H1 (cell line): ENCODE measurements around the gene ANXA6. TPM values are rescaled to one million over a fixed set of nuclear protein-coding genes. Genes with fewer than 3 reads are reported as not detected.

ENCODE experiments used
- CTCF ChIA-PET: fragments of 300-600 bp; sonication (Branson Sonifier 250); formaldehyde crosslinking; loops from one replicate; lab custom pipeline; 2021; ENCODE audit not compliant: partially characterized antibody; lab: Charles Lee
- POLR2A ChIA-PET: fragments of 300-600 bp; sonication (Branson Sonifier 250); formaldehyde crosslinking; loops from one replicate; lab custom pipeline; 2021; ENCODE audit warnings: inconsistent platforms; ENCODE audit not compliant: partially characterized antibody; lab: Charles Lee
- DNase-seq, 2 experiments: peaks; one replicate each; pipeline versions ENCODE4 v3.0.0 to v3.0.0-alpha.2; 2010 to 2022; ENCODE audit warnings: low spot score in 2 of 2, low read depth in 1 of 2, mixed read lengths in 1 of 2
- FAIRE-seq: peaks from 2 replicates; lab custom pipeline; 2011; peaks lifted over from hg19 to GRCh38; lab: Jason Lieb, UNC
- H2AFZ ChIP-seq: 2 replicates; pipeline ENCODE4 v1.8.1; 2012; ENCODE audit warnings: low read length, inconsistent platforms
- H2AK5ac ChIP-seq: 2 replicates; pipeline ENCODE4 v1.6.1; 2013; ENCODE audit warnings: low read depth, low read length
- H2BK120ac ChIP-seq: replicated peaks from 2 replicates; pipeline ENCODE3; 2013; ENCODE audit warnings: low read depth, low read length, inconsistent platforms
- H2BK12ac ChIP-seq: 2 replicates; pipeline ENCODE4 v1.6.1; 2013; ENCODE audit warnings: low read depth, low read length
- H2BK15ac ChIP-seq: 2 replicates; pipeline ENCODE4 v1.6.1; 2013; ENCODE audit warnings: low read length
- H2BK20ac ChIP-seq: 2 replicates; pipeline ENCODE4 v1.6.1; 2013; ENCODE audit warnings: low read length
- H2BK5ac ChIP-seq: 2 replicates; pipeline ENCODE4 v1.6.1; 2013; ENCODE audit warnings: low read depth, low read length
- H3K14ac ChIP-seq: 2 replicates; pipeline ENCODE4 v1.6.1; 2013; ENCODE audit warnings: inconsistent platforms; ENCODE audit not compliant: insufficient read length
- H3K18ac ChIP-seq: 2 replicates; pipeline ENCODE4 v1.6.1; 2013; ENCODE audit warnings: low read length; ENCODE audit errors: extremely low read depth
- H3K23ac ChIP-seq: 2 replicates; pipeline ENCODE4 v1.6.1; 2013; ENCODE audit warnings: inconsistent platforms; ENCODE audit not compliant: insufficient read length
- H3K23me2 ChIP-seq: 2 replicates; pipeline ENCODE4 v1.6.1; 2013; ENCODE audit warnings: low read depth, low read length
- H3K27ac ChIP-seq: 2 replicates; pipeline ENCODE4 v1.6.1; 2011; ENCODE audit warnings: low read depth, low read length, inconsistent platforms
- H3K27me3 ChIP-seq, 4 experiments: replicated peaks in 1 of 4; 1 replicate in 1 of 4; 2 replicates in 3 of 4; pipeline versions ENCODE4 v1.6.1 to v1.8.1; 2011 to 2013; ENCODE audit warnings: low read length in 3 of 4, mild to moderate bottlenecking in 3 of 4, inconsistent platforms in 2 of 4, mixed read lengths in 2 of 4, moderate library complexity in 1 of 4; ENCODE audit not compliant: control insufficient read depth in 3 of 4, insufficient read depth in 3 of 4; ENCODE audit errors: extremely low read depth in 1 of 4
- H3K36me3 ChIP-seq, 4 experiments: 2 replicates each; pipeline versions ENCODE4 v1.6.1 to v1.8.1; 2011 to 2013; ENCODE audit warnings: mild to moderate bottlenecking in 4 of 4, low read length in 3 of 4, moderate library complexity in 2 of 4, control low read depth in 1 of 4, inconsistent platforms in 1 of 4; ENCODE audit not compliant: insufficient read depth in 4 of 4, control insufficient read depth in 2 of 4
- H3K4ac ChIP-seq: replicated peaks from 2 replicates; pipeline ENCODE3; 2013; ENCODE audit warnings: low read length, low read depth, mixed read lengths, inconsistent platforms; ENCODE audit not compliant: insufficient read length
- H3K4me1 ChIP-seq, 4 experiments: replicated peaks in 1 of 4; 1 replicate in 1 of 4; 2 replicates in 3 of 4; pipeline versions ENCODE4 v1.6.1 to v1.8.1; 2011 to 2013; ENCODE audit warnings: low read length in 3 of 4, inconsistent platforms in 2 of 4, mixed read lengths in 1 of 4; ENCODE audit not compliant: insufficient read depth in 4 of 4, control insufficient read depth in 3 of 4
- H3K4me2 ChIP-seq, 2 experiments: 2 replicates each; pipeline versions ENCODE4 v1.6.1 to v1.8.1; 2011 to 2013; ENCODE audit warnings: low read depth in 2 of 2, low read length in 2 of 2, control low read depth in 1 of 2, inconsistent platforms in 1 of 2, mild to moderate bottlenecking in 1 of 2; ENCODE audit not compliant: insufficient read depth in 1 of 2
- H3K4me3 ChIP-seq, 4 experiments: fragments of 200-600, 300-600 bp in 1 of 4; sonication (generic), shearing (Covaris generic), sonication (Bioruptor Twin) in 1 of 4; 2 replicates each; pipeline versions ENCODE4 v1.5.1 to v1.8.1; 2011 to 2016; ENCODE audit warnings: low read length in 4 of 4, low read depth in 3 of 4, control low read depth in 2 of 4, inconsistent platforms in 2 of 4, mild to moderate bottlenecking in 2 of 4, mixed read lengths in 1 of 4, moderate library complexity in 1 of 4; ENCODE audit not compliant: insufficient read depth in 2 of 4; ENCODE audit errors: extremely low read depth in 1 of 4
- H3K56ac ChIP-seq: replicated peaks from 2 replicates; pipeline ENCODE3; 2013; ENCODE audit warnings: low read depth, mild to moderate bottlenecking, mixed read lengths, low read length, inconsistent platforms; ENCODE audit not compliant: insufficient read length
- H3K79me1 ChIP-seq: 2 replicates; pipeline ENCODE4 v1.6.1; 2013; ENCODE audit warnings: low read depth, low read length, control low read depth
- H3K79me2 ChIP-seq, 2 experiments: 2 replicates each; pipeline versions ENCODE4 v1.6.1 to v1.8.1; 2012 to 2013; ENCODE audit warnings: low read length in 2 of 2, mild to moderate bottlenecking in 2 of 2, inconsistent platforms in 1 of 2; ENCODE audit not compliant: insufficient read depth in 2 of 2, control insufficient read depth in 1 of 2
- H3K9ac ChIP-seq, 4 experiments: replicated peaks in 1 of 4; 1 replicate in 1 of 4; 2 replicates in 3 of 4; pipeline versions ENCODE4 v1.6.1 to v1.8.1; 2011 to 2013; ENCODE audit warnings: low read depth in 3 of 4, low read length in 3 of 4, control low read depth in 2 of 4, mild to moderate bottlenecking in 2 of 4, moderate library complexity in 2 of 4, inconsistent platforms in 1 of 4; ENCODE audit errors: extremely low read depth in 1 of 4
- H3K9me3 ChIP-seq, 2 experiments: 2 replicates each; pipeline versions ENCODE4 v1.6.1 to v1.8.1; 2012 to 2013; ENCODE audit warnings: mild to moderate bottlenecking in 2 of 2, moderate library complexity in 2 of 2, control low read depth in 1 of 2, inconsistent platforms in 1 of 2, low read depth in 1 of 2, low read length in 1 of 2, mixed read lengths in 1 of 2; ENCODE audit not compliant: insufficient read depth in 2 of 2
- H4K20me1 ChIP-seq, 2 experiments: replicated peaks in 1 of 2; 2 replicates each; pipeline versions ENCODE3 to v1.8.1; 2011 to 2013; ENCODE audit warnings: inconsistent platforms in 2 of 2, low read length in 2 of 2, mild to moderate bottlenecking in 1 of 2; ENCODE audit not compliant: insufficient read depth in 2 of 2, control insufficient read depth in 1 of 2
- H4K5ac ChIP-seq: 2 replicates; pipeline ENCODE4 v1.6.1; 2013; ENCODE audit warnings: low read length, low read depth, mixed read lengths, inconsistent platforms; ENCODE audit not compliant: insufficient read length
- H4K8ac ChIP-seq: 2 replicates; pipeline ENCODE4 v1.8.0; 2013; ENCODE audit warnings: mild to moderate bottlenecking, moderate library complexity, low read length, inconsistent platforms; ENCODE audit not compliant: insufficient read depth; ENCODE audit errors: extremely low read depth
- H4K91ac ChIP-seq: replicated peaks from 2 replicates; pipeline ENCODE3; 2013; ENCODE audit warnings: low read length, mixed read lengths, inconsistent platforms; ENCODE audit not compliant: insufficient read length
- ASH2L ChIP-seq: fragments of 200-600, 300-600 bp; sonication (generic); IDR thresholded peaks from one replicate; pipeline ENCODE4 v1.7.1; 2017; ENCODE audit warnings: low read length
- BACH1 ChIP-seq: IDR thresholded peaks from 2 replicates; pipeline ENCODE4 v1.6.1; 2012; ENCODE audit warnings: low read length, improper control_type of control experiment
- BCL11A ChIP-seq, 2 experiments: IDR thresholded peaks; one replicate each; pipeline ENCODE4 v1.6.1; 2011; ENCODE audit warnings: low read depth in 2 of 2, low read length in 2 of 2, mild to moderate bottlenecking in 2 of 2
- CEBPB ChIP-seq: IDR thresholded peaks from 2 replicates; pipeline ENCODE4 v1.6.1; 2012; ENCODE audit warnings: low read depth, low read length
- EZH2 ChIP-seq: fragments of 200-600 bp; sonication (generic); IDR thresholded peaks from 2 replicates; pipeline ENCODE4 v1.7.1; 2012; ENCODE audit warnings: low read depth, mild to moderate bottlenecking, moderate library complexity, low read length, inconsistent platforms; ENCODE audit not compliant: severe bottlenecking
- KDM5A ChIP-seq: fragments of 200-600 bp; IDR thresholded peaks from 2 replicates; pipeline ENCODE4 v1.7.1; 2012; ENCODE audit warnings: mild to moderate bottlenecking, low read length, inconsistent platforms, mixed read lengths
- NRF1 ChIP-seq: IDR thresholded peaks from 2 replicates; pipeline ENCODE4 v1.6.1; 2011; ENCODE audit warnings: mild to moderate bottlenecking, low read depth, low read length, improper control_type of control experiment
- RFX5 ChIP-seq: IDR thresholded peaks from 2 replicates; pipeline ENCODE4 v1.6.1; 2011; ENCODE audit warnings: low read depth, low read length, improper control_type of control experiment, borderline replicate concordance
- RNF2 ChIP-seq: fragments of 200-900, 300-1000 bp; sonication (generic); IDR thresholded peaks from 2 replicates; pipeline ENCODE4 v1.7.1; 2016; ENCODE audit warnings: borderline replicate concordance, low read depth, mild to moderate bottlenecking, antibody characterized with exemption, low read length; ENCODE audit not compliant: poor library complexity, severe bottlenecking; ENCODE audit errors: missing control alignments
- TAF1 ChIP-seq: IDR thresholded peaks from 2 replicates; pipeline ENCODE4 v1.6.1; 2011; ENCODE audit warnings: mild to moderate bottlenecking, low read depth, low read length
- TBP ChIP-seq: IDR thresholded peaks from 2 replicates; pipeline ENCODE4 v1.6.1; 2011; ENCODE audit warnings: low read depth, low read length, improper control_type of control experiment
- WGBS, 2 experiments: shearing (Covaris generic) in 1 of 2; methylation state at CpG; one replicate each; pipeline versions ENCODE4 v1.1.6 to v1.1.7; 2013 to 2015; ENCODE audit warnings: low lambda C conversion rate in 2 of 2, mixed read lengths in 2 of 2, inconsistent platforms in 1 of 2, low coverage in 1 of 2, missing lambda C conversion rate in 1 of 2; ENCODE audit not compliant: insufficient replicate concordance in 2 of 2, insufficient coverage in 1 of 2, insufficient read length in 1 of 2; ENCODE audit errors: extremely low coverage in 1 of 2, missing lambda C conversion rate in 1 of 2; 5-methylcytosine and 5-hydroxymethylcytosine counted together
- polyA plus RNA-seq, 7 experiments: library from polyadenylated mRNA; depleted of rRNA in 3 of 7; stranded (reverse) in 5 of 7; unstranded in 2 of 7; fragments of >200 nt in 5 of 7; fragments of 200-250 nt in 2 of 7; gene quantifications; 1 replicate in 5 of 7; 2 replicates in 1 of 7; 4 replicates in 1 of 7; pipeline versions ENCODE4 v1.2.1 to v1.2.3, GENCODE V29; 2011 to 2013; ENCODE audit warnings: missing spikeins in 2 of 7, mixed read lengths in 2 of 7
- total RNA-seq: library from RNA; stranded (reverse); fragmentation: NEBNext Ultra II Directional; extraction: Animal tissue kit (Norgen Biotek cat#: 25700); gene quantifications from 2 replicates; pipeline ENCODE4 v1.2.1, GENCODE V29; 2021

The ANXA6 gene
- total and polyA plus RNA-seq, 2 of the 8 experiments (the other 6 are each of a cell fraction or from before 2014, with no cell fraction given) = 61.3 to 78.6 TPM

DNA sequence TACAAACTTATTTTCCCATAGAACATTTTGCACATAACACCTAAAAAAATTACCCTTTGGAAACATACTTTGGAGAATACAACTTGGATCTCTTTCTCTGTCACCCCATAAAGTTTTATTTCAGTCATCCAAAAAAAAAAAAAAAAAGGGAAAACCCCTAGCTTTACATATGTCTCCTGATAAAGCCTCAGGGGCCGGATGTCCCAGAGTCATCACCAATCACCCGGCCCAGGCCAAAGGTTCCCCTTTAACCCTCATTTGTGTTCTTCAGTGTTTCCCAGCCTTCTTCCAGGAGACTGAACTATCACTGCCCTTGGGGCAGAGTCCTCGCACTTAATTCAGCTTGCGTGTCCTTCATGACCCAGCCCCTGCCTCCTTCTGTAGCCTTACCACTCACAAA is 28.8 kb downstream of the ANXA6 start:
- DNase-seq = no peak
- no peak overlapping the region for H3K4ac ChIP-seq
- 81% methylated on average over 4 of the region's 4 CpGs; no CpG with 5 or more reads in 1 of the 2 experiments for WGBS, 2 experiments
- H2AFZ ChIP-seq = no peak overlapping the region
- no peaks in the 10 kb centered on the region for H3K9me3 ChIP-seq
- no peak overlapping the region for H3K23ac ChIP-seq
- H3K4me2 ChIP-seq = no peak overlapping the region
- no peak overlapping the region for H3K14ac ChIP-seq
- peaks cover 2 to 4% of the 10 kb centered on the region in 2 experiments for H4K20me1 ChIP-seq
- ChIA-PET CTCF (interaction anchor here (0.5 to 39.8 kb wide), 9 partner anchors 9 to 333 kb away, joined by 3 to 810 read pairs (median 6); partner anchors contain the start of gene ANXA6), POLR2A (interaction anchor here (1.0 to 1.4 kb wide), 3 partner anchors 13 to 28 kb away, joined by 3 to 5 read pairs (median 3); no protein-coding TSS in a partner anchor)
- no peak overlapping the region for H2BK5ac ChIP-seq
- H3K4me3 ChIP-seq = no peak overlapping the region
- TF ChIP-seq EZH2 (no peak), BACH1 (no peak), TBP (no peak), CEBPB (no peak), TAF1 (no peak), RNF2 (no peak), RFX5 (no peak), ASH2L (no peak), BCL11A (IDR thresholded peaks at IDR 0.05; ENCODE audit: low read depth in 2 of 2, low read length in 2 of 2) (no peak), KDM5A (no peak), NRF1 (no peak)
- H2BK120ac ChIP-seq = no peak overlapping the region
- H2BK20ac ChIP-seq = no peak overlapping the region
- no peak overlapping the region for H3K18ac ChIP-seq
- H3K23me2 ChIP-seq = no peaks in the 10 kb centered on the region; the same call in 1 of the 2 replicates
- no peaks in the 10 kb centered on the region for H3K27me3 ChIP-seq
- no peak overlapping the region for H2AK5ac ChIP-seq
- no peak overlapping the region for H3K56ac ChIP-seq
- H4K91ac ChIP-seq = no peak overlapping the region
- H4K8ac ChIP-seq = no peak overlapping the region
- no peaks in the 10 kb centered on the region for H3K79me1 ChIP-seq
- H3K9ac ChIP-seq = no peak overlapping the region
- H3K36me3 ChIP-seq = peaks cover 11 to 18% (median 16%) of the 10 kb centered on the region in 4 experiments; a peak in 7 of 8 replicates
- FAIRE-seq = no peak
- no peak overlapping the region for H4K5ac ChIP-seq
- no peak overlapping the region for H2BK12ac ChIP-seq
- H2BK15ac ChIP-seq = no peak overlapping the region
- H3K79me2 ChIP-seq = no peaks in the 10 kb centered on the region
- no peak overlapping the region for H3K27ac ChIP-seq
- H3K4me1 ChIP-seq = peaks cover 0 to 2% (median 0%) of the 10 kb centered on the region in 4 experiments; a peak in 3 of 7 replicates
